HEK293 (cell line): ENCODE results near the gene ADAMTS10.

ENCODE experiments used
- CTCF ChIA-PET: fragments of 350-600 bp; formaldehyde crosslinking; extraction: SDS; loops from one replicate; lab custom pipeline; 2021; ENCODE audit warnings: antibody characterized with exemption; lab: Yijun Ruan, JAX
- POLR2A ChIA-PET: fragments of 300-600 bp; formaldehyde crosslinking; extraction: SDS; loops from one replicate; lab custom pipeline; 2020; ENCODE audit warnings: antibody characterized with exemption, inconsistent platforms; lab: Yijun Ruan, JAX
- H3K27ac ChIP-seq: fragments of 200-500 bp; sonication (Bioruptor generic); 2 replicates; pipeline ENCODE4 v1.5.1; 2014; ENCODE audit warnings: low read depth, low read length, control low read depth, inconsistent platforms; ENCODE audit errors: extremely low read depth
- H3K36me3 ChIP-seq, 2 experiments: fragments of 200-500 bp in 1 of 2; sonication (Bioruptor generic) in 1 of 2; 1 replicate in 1 of 2; 2 replicates in 1 of 2; pipeline ENCODE4 v1.5.1; 2014 to 2017; ENCODE audit warnings: inconsistent platforms in 2 of 2, low read length in 2 of 2; ENCODE audit not compliant: control insufficient read depth in 2 of 2, insufficient read depth in 1 of 2
- H3K4me1 ChIP-seq: fragments of 200-500 bp; sonication (Bioruptor generic); 2 replicates; pipeline ENCODE4 v1.5.1; 2014; ENCODE audit warnings: mild to moderate bottlenecking, low read length, inconsistent platforms; ENCODE audit not compliant: control insufficient read depth, insufficient read depth
- H3K4me3 ChIP-seq: 2 replicates; pipeline ENCODE4 v1.5.1; 2011; ENCODE audit warnings: low read depth, mild to moderate bottlenecking, control low read depth, low read length, moderate library complexity
- H3K9me3 ChIP-seq: fragments of 200-500 bp; sonication (Bioruptor generic); 2 replicates; pipeline ENCODE4 v1.5.1; 2014; ENCODE audit warnings: low read depth, low read length, inconsistent platforms; ENCODE audit not compliant: control insufficient read depth, insufficient read depth
- BCL11A ChIP-seq: fragments of 450-650 bp; formaldehyde crosslinking; IDR thresholded peaks from 2 replicates; pipeline ENCODE4 v1.5.1; 2016; ENCODE audit warnings: low read depth, missing biosample characterization, missing genetic modification characterization
- GLIS2 ChIP-seq: fragments of 450-650 bp; formaldehyde crosslinking; IDR thresholded peaks from 2 replicates; pipeline ENCODE4 v1.5.1; 2016; ENCODE audit warnings: missing biosample characterization, missing genetic modification characterization
- REPIN1 ChIP-seq: fragments of 450-650 bp; formaldehyde crosslinking; IDR thresholded peaks from 2 replicates; pipeline ENCODE4 v1.5.1; 2017; ENCODE audit warnings: missing biosample characterization, missing genetic modification characterization, low read depth
- SALL2 ChIP-seq: fragments of 450-650 bp; formaldehyde crosslinking; IDR thresholded peaks from 2 replicates; pipeline ENCODE4 v1.5.0; 2017; ENCODE audit warnings: missing biosample characterization, mild to moderate bottlenecking, missing genetic modification characterization, borderline replicate concordance
- SCRT2 ChIP-seq: fragments of 450-650 bp; formaldehyde crosslinking; IDR thresholded peaks from 2 replicates; pipeline ENCODE4 v1.5.1; 2016; ENCODE audit warnings: missing biosample characterization, missing genetic modification characterization
- ZFHX2 ChIP-seq: fragments of 450-650 bp; formaldehyde crosslinking; conservative IDR thresholded peaks from 2 replicates; pipeline ENCODE4 v1.5.1; 2016; ENCODE audit warnings: missing biosample characterization, missing genetic modification characterization
- ZFP3 ChIP-seq: fragments of 450-650 bp; formaldehyde crosslinking; IDR thresholded peaks from 2 replicates; pipeline ENCODE4 v1.5.1; 2016; ENCODE audit warnings: low read depth, missing biosample characterization, missing genetic modification characterization
- ZNF112 ChIP-seq: fragments of 450-650 bp; formaldehyde crosslinking; IDR thresholded peaks from 2 replicates; pipeline ENCODE4 v1.5.0; 2017; ENCODE audit warnings: missing biosample characterization, missing genetic modification characterization
- ZNF157 ChIP-seq: fragments of 450-650 bp; formaldehyde crosslinking; IDR thresholded peaks from 2 replicates; pipeline ENCODE4 v1.5.1; 2016; ENCODE audit warnings: missing biosample characterization, missing genetic modification characterization
- ZNF202 ChIP-seq: fragments of 450-650 bp; formaldehyde crosslinking; IDR thresholded peaks from 2 replicates; pipeline ENCODE4 v1.5.1; 2016; ENCODE audit warnings: missing biosample characterization, missing genetic modification characterization, borderline replicate concordance
- ZNF404 ChIP-seq: fragments of 450-650 bp; formaldehyde crosslinking; IDR thresholded peaks from 2 replicates; pipeline ENCODE4 v1.5.1; 2017; ENCODE audit warnings: missing biosample characterization, missing genetic modification characterization
- ZNF623 ChIP-seq: fragments of 450-650 bp; formaldehyde crosslinking; IDR thresholded peaks from 2 replicates; pipeline ENCODE4 v1.5.1; 2016; ENCODE audit warnings: missing biosample characterization, missing genetic modification characterization
- ZNF626 ChIP-seq: fragments of 450-650 bp; sonication (Bioruptor Pico); formaldehyde crosslinking; IDR thresholded peaks from 2 replicates; pipeline ENCODE4 v1.5.1; 2018; ENCODE audit warnings: missing biosample characterization, missing genetic modification characterization, inconsistent platforms
- ZNF629 ChIP-seq: fragments of 450-650 bp; formaldehyde crosslinking; IDR thresholded peaks from 2 replicates; pipeline ENCODE4 v1.5.1; 2017; ENCODE audit warnings: missing biosample characterization, missing genetic modification characterization
- ZNF768 ChIP-seq: fragments of 450-650 bp; formaldehyde crosslinking; IDR thresholded peaks from 2 replicates; pipeline ENCODE4 v1.5.1; 2018; ENCODE audit warnings: missing biosample characterization, mild to moderate bottlenecking, missing genetic modification characterization
- ZNF791 ChIP-seq: fragments of 450-650 bp; formaldehyde crosslinking; IDR thresholded peaks from 2 replicates; pipeline ENCODE4 v1.5.1; 2016; ENCODE audit warnings: missing biosample characterization, missing genetic modification characterization
- TF ChIP-seq, protein P1 (sequence below): fragments of 450-650 bp; formaldehyde crosslinking; conservative IDR thresholded peaks from 2 replicates; pipeline ENCODE4 v1.5.1; 2016; ENCODE audit warnings: low read depth, missing biosample characterization, missing genetic modification characterization
- TF ChIP-seq, protein P2 (sequence below): fragments of 450-650 bp; IDR thresholded peaks from 2 replicates; pipeline ENCODE4 v1.5.1; 2018; ENCODE audit warnings: missing biosample characterization, missing genetic modification characterization
- TF ChIP-seq, protein P3 (sequence below): fragments of 450-650 bp; formaldehyde crosslinking; IDR thresholded peaks from 2 replicates; pipeline ENCODE4 v1.5.1; 2017; ENCODE audit warnings: missing biosample characterization, missing genetic modification characterization
- TF ChIP-seq, protein P4 (sequence below): fragments of 450-650 bp; formaldehyde crosslinking; IDR thresholded peaks from 2 replicates; pipeline ENCODE4 v1.5.0; 2017; ENCODE audit warnings: missing biosample characterization, missing genetic modification characterization, borderline replicate concordance
- TF ChIP-seq, protein P5 (sequence below): fragments of 450-650 bp; formaldehyde crosslinking; IDR thresholded peaks from 2 replicates; pipeline ENCODE4 v1.5.1; 2016; ENCODE audit warnings: missing biosample characterization, missing genetic modification characterization
- TF ChIP-seq, protein P6 (sequence below): fragments of 450-650 bp; formaldehyde crosslinking; IDR thresholded peaks from 2 replicates; pipeline ENCODE4 v1.5.1; 2016; ENCODE audit warnings: missing biosample characterization, missing genetic modification characterization, low read depth

The ADAMTS10 gene

DNA sequence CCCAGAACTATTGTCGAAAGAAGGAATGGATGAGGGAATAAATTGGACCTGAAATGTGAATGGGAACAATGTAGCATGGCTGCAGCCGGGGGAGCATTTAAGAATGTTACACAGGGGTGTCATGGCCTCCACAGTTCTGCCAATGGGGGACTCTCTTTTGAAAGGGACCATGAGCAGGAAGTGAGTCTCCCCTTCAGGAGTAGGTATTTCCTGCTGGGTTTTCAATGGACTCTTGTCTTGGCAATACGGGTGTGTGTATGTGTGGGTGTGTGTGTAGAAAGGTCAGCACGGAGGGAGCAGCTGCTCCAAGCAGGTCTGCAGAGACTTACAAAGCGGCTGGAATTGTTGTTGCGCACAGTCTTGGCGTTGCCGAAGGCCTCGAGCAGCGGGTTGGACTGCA lies 57.7 kb downstream of the ADAMTS10 start (continued):
- TF ChIP-seq, protein P1, sequence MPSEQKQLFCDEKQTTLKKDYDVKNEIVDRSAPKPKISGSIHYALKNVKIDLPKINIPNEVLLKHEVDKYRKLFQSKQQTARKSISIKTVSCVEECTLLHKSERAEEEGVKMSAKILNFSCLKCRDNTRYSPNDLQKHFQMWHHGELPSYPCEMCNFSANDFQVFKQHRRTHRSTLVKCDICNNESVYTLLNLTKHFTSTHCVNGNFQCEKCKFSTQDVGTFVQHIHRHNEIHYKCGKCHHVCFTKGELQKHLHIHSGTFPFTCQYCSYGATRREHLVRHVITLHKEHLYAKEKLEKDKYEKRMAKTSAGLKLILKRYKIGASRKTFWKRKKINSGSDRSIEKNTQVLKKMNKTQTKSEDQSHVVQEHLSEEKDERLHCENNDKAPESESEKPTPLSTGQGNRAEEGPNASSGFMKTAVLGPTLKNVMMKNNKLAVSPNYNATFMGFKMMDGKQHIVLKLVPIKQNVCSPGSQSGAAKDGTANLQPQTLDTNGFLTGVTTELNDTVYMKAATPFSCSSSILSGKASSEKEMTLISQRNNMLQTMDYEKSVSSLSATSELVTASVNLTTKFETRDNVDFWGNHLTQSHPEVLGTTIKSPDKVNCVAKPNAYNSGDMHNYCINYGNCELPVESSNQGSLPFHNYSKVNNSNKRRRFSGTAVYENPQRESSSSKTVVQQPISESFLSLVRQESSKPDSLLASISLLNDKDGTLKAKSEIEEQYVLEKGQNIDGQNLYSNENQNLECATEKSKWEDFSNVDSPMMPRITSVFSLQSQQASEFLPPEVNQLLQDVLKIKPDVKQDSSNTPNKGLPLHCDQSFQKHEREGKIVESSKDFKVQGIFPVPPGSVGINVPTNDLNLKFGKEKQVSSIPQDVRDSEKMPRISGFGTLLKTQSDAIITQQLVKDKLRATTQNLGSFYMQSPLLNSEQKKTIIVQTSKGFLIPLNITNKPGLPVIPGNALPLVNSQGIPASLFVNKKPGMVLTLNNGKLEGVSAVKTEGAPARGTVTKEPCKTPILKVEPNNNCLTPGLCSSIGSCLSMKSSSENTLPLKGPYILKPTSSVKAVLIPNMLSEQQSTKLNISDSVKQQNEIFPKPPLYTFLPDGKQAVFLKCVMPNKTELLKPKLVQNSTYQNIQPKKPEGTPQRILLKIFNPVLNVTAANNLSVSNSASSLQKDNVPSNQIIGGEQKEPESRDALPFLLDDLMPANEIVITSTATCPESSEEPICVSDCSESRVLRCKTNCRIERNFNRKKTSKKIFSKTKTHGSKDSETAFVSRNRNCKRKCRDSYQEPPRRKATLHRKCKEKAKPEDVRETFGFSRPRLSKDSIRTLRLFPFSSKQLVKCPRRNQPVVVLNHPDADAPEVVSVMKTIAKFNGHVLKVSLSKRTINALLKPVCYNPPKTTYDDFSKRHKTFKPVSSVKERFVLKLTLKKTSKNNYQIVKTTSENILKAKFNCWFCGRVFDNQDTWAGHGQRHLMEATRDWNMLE (tag by site-specific recombination) = peak; percentile 77
- TF ChIP-seq ZNF404 (tag by site-specific recombination) = no peak
- TF ChIP-seq ZNF629 (tag by site-specific recombination) = 0 out of 2 replicates have a peak, but pooled peaks have one; percentile 12
- TF ChIP-seq SCRT2 (tag by site-specific recombination) = no peak
- TF ChIP-seq, protein P2, sequence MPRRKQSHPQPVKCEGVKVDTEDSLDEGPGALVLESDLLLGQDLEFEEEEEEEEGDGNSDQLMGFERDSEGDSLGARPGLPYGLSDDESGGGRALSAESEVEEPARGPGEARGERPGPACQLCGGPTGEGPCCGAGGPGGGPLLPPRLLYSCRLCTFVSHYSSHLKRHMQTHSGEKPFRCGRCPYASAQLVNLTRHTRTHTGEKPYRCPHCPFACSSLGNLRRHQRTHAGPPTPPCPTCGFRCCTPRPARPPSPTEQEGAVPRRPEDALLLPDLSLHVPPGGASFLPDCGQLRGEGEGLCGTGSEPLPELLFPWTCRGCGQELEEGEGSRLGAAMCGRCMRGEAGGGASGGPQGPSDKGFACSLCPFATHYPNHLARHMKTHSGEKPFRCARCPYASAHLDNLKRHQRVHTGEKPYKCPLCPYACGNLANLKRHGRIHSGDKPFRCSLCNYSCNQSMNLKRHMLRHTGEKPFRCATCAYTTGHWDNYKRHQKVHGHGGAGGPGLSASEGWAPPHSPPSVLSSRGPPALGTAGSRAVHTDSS = no peak
- peak; percentile 32; the same call in 1 of the 2 replicates for TF ChIP-seq ZFHX2 (tag by site-specific recombination)
- no peak for TF ChIP-seq ZNF202 (tag by site-specific recombination)

DNA sequence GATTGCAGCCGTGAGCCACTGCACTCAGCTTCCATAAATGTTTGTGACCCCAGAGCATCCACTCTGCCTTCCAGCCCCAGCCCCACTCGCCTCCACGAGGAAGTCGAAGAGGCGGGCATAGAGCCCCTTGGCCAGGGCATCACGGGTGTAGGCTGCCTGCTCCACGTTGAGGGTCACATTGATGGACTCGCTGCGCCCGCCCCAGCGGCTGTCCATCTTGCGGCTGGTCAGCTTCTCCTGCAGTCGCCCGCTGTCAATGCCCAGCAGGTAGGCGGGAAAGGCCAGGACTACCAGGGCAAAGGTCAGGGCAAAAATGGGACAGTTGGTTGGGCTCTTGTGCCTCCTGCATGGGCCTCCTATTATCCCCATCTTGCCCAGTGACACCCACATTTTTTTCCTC lies 60.4 kb downstream of the ADAMTS10 start:
- CTCF ChIA-PET = no interaction called here
- no peaks in the 10 kb centered on the region; a peak in 1 of 3 replicates for H3K36me3 ChIP-seq
- H3K27ac ChIP-seq = no peak overlapping the region
- no peaks in the 10 kb centered on the region for H3K9me3 ChIP-seq
- no peaks in the 10 kb centered on the region for H3K4me1 ChIP-seq
- POLR2A ChIA-PET = no interaction called here
- no peak overlapping the region for H3K4me3 ChIP-seq
- TF ChIP-seq, protein P3, sequence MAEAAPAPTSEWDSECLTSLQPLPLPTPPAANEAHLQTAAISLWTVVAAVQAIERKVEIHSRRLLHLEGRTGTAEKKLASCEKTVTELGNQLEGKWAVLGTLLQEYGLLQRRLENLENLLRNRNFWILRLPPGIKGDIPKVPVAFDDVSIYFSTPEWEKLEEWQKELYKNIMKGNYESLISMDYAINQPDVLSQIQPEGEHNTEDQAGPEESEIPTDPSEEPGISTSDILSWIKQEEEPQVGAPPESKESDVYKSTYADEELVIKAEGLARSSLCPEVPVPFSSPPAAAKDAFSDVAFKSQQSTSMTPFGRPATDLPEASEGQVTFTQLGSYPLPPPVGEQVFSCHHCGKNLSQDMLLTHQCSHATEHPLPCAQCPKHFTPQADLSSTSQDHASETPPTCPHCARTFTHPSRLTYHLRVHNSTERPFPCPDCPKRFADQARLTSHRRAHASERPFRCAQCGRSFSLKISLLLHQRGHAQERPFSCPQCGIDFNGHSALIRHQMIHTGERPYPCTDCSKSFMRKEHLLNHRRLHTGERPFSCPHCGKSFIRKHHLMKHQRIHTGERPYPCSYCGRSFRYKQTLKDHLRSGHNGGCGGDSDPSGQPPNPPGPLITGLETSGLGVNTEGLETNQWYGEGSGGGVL = no peak
- TF ChIP-seq, protein P4, sequence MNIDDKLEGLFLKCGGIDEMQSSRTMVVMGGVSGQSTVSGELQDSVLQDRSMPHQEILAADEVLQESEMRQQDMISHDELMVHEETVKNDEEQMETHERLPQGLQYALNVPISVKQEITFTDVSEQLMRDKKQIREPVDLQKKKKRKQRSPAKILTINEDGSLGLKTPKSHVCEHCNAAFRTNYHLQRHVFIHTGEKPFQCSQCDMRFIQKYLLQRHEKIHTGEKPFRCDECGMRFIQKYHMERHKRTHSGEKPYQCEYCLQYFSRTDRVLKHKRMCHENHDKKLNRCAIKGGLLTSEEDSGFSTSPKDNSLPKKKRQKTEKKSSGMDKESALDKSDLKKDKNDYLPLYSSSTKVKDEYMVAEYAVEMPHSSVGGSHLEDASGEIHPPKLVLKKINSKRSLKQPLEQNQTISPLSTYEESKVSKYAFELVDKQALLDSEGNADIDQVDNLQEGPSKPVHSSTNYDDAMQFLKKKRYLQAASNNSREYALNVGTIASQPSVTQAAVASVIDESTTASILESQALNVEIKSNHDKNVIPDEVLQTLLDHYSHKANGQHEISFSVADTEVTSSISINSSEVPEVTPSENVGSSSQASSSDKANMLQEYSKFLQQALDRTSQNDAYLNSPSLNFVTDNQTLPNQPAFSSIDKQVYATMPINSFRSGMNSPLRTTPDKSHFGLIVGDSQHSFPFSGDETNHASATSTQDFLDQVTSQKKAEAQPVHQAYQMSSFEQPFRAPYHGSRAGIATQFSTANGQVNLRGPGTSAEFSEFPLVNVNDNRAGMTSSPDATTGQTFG (tag by site-specific recombination) = no peak
- TF ChIP-seq BCL11A (tag by site-specific recombination) (no peak), SALL2 (tag by site-specific recombination) (no peak), REPIN1 (tag by site-specific recombination) (no peak), ZFP3 (tag by site-specific recombination) (no peak), ZNF112 (tag by site-specific recombination) (no peak), ZNF768 (tag by site-specific recombination) (no peak), ZNF791 (tag by site-specific recombination) (no peak), ZNF623 (no peak), ZNF157 (tag by site-specific recombination) (no peak), ZNF626 (tag by site-specific recombination) (no peak), GLIS2 (tag by site-specific recombination) (no peak)
- TF ChIP-seq, protein P5, sequence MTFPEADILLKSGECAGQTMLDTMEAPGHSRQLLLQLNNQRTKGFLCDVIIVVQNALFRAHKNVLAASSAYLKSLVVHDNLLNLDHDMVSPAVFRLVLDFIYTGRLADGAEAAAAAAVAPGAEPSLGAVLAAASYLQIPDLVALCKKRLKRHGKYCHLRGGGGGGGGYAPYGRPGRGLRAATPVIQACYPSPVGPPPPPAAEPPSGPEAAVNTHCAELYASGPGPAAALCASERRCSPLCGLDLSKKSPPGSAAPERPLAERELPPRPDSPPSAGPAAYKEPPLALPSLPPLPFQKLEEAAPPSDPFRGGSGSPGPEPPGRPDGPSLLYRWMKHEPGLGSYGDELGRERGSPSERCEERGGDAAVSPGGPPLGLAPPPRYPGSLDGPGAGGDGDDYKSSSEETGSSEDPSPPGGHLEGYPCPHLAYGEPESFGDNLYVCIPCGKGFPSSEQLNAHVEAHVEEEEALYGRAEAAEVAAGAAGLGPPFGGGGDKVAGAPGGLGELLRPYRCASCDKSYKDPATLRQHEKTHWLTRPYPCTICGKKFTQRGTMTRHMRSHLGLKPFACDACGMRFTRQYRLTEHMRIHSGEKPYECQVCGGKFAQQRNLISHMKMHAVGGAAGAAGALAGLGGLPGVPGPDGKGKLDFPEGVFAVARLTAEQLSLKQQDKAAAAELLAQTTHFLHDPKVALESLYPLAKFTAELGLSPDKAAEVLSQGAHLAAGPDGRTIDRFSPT (tag by site-specific recombination) = no peak
- TF ChIP-seq, protein P6, sequence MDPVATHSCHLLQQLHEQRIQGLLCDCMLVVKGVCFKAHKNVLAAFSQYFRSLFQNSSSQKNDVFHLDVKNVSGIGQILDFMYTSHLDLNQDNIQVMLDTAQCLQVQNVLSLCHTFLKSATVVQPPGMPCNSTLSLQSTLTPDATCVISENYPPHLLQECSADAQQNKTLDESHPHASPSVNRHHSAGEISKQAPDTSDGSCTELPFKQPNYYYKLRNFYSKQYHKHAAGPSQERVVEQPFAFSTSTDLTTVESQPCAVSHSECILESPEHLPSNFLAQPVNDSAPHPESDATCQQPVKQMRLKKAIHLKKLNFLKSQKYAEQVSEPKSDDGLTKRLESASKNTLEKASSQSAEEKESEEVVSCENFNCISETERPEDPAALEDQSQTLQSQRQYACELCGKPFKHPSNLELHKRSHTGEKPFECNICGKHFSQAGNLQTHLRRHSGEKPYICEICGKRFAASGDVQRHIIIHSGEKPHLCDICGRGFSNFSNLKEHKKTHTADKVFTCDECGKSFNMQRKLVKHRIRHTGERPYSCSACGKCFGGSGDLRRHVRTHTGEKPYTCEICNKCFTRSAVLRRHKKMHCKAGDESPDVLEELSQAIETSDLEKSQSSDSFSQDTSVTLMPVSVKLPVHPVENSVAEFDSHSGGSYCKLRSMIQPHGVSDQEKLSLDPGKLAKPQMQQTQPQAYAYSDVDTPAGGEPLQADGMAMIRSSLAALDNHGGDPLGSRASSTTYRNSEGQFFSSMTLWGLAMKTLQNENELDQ (tag by site-specific recombination) = no peak
